Measurements from ENCODE around the gene TGFBR3.

Gene TGFBR3

DNA sequence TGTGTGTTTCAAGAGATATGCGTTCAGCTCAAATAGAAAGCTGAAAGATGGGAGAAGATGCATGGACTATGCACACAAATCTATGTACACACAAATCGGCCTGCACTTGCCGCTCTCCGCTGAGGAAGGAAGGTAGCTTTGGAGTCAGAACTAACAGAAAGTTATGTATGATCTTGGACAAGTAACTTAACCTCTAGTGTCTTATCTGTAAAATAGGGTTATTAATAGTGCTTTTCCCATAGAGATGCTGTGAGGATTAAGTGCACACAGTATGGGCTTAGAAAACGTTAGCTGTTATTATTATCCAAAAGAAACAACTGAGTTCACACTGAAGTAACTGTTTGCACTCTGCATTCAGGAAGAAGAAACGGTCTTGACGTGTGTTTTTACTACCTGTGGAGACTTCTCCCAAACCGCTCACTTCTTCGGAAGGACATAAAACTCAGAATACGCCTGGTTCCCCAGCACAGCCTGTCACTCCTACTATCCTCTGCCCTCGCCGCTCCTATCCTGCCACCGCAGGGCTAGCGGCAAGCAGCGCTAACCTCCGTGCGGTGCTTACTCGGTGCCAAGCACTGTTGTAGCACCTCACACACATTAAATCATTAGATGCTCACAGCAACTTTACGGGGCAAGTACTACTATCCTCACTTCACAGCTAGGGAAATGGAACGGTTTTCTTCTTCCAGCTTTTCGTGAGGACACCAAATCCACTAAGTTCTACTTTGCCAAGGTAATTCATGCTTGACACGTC, 1.3 kb downstream of the TGFBR3 start:
- peak; percentile 25 for DNase-seq (ENCODE audit: low read depth)

DNA sequence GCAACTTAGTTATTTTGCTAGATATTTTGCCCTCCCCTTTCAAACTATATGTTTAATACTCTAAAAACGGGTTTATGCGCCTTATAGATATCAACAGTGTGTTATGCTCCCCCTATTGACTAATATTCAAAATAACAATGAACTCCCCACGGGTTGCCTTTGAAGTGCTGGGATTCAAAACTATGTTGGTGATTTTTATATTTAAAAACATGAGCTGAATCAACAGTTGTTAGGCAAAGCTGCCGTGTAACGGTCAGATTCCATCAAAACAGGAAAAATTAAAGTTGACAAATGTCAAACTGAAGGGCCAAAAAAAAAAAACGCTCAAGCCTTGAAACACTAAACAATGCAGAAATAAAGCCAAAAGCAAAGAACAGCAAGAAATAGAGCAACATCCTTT, 2.5 kb downstream of the TGFBR3 start:
- TF ChIP-seq, protein P1, sequence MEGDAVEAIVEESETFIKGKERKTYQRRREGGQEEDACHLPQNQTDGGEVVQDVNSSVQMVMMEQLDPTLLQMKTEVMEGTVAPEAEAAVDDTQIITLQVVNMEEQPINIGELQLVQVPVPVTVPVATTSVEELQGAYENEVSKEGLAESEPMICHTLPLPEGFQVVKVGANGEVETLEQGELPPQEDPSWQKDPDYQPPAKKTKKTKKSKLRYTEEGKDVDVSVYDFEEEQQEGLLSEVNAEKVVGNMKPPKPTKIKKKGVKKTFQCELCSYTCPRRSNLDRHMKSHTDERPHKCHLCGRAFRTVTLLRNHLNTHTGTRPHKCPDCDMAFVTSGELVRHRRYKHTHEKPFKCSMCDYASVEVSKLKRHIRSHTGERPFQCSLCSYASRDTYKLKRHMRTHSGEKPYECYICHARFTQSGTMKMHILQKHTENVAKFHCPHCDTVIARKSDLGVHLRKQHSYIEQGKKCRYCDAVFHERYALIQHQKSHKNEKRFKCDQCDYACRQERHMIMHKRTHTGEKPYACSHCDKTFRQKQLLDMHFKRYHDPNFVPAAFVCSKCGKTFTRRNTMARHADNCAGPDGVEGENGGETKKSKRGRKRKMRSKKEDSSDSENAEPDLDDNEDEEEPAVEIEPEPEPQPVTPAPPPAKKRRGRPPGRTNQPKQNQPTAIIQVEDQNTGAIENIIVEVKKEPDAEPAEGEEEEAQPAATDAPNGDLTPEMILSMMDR (IDR thresholded peaks at IDR 0.05; ENCODE audit: insufficient read depth, low read depth, low read length, missing control alignments) = peak; percentile 36
- DNase-seq (ENCODE audit: low read depth) = peak; percentile 39
- no peak overlapping the region for H3K4me3 ChIP-seq (ENCODE audit: low read depth, low read length)

More for the DNA sequence above, 1.3 kb downstream of the TGFBR3 start:
- TF ChIP-seq, protein P1 (IDR thresholded peaks at IDR 0.05; ENCODE audit: insufficient read depth, low read depth, low read length, missing control alignments) = no peak
- peak overlapping the region; percentile 76 for H3K4me3 ChIP-seq (ENCODE audit: low read depth, low read length)

DNA sequence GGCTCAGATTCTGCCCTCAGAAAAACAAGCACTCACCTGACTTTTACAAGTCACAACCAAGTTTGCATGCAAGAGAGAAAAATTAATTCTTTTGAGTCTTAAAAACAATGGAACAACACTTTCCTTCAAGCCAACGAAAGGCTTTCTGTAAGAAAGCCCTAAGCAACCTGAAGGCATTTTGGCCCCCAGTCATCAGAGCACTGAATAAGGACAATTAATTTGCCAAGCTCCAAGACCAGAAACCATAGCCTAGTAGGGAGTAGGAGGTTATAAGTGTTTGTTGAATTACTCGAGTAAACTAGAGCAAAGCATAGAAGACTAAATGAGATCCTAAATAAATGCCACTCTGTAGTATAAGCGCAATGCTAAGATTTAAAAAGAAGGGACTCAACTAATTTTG, 4.7 kb downstream of the TGFBR3 start:
- DNase-seq (ENCODE audit: low read depth) = no peak
- no peak overlapping the region for H3K4me3 ChIP-seq (ENCODE audit: low read depth, low read length)

DNA sequence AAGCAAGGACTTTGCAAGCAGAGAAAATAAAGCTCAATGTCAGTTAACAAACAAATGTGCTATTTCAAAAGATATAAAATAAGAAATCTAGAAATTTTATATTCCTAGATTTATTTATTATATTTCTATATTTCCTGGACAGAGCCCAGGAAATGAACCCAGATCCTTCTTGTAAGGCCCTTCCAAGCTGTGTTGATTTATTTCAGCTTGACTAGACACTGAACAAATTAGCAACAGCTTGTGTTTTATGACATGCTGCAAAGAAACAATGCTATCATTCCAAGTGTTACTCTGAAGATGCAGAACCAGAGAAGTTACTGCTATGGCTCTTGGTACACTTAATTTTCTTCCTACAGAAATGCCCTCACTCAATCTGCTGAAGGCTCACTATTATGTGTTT, 6.2 kb downstream of the TGFBR3 start:
- no peak overlapping the region for H3K4me3 ChIP-seq (ENCODE audit: low read depth, low read length)
- no peak for DNase-seq (ENCODE audit: low read depth)

More for the DNA sequence above, 4.7 kb downstream of the TGFBR3 start:
- TF ChIP-seq, protein P1 (IDR thresholded peaks at IDR 0.05; ENCODE audit: insufficient read depth, low read depth, low read length, missing control alignments) = no peak

DNA sequence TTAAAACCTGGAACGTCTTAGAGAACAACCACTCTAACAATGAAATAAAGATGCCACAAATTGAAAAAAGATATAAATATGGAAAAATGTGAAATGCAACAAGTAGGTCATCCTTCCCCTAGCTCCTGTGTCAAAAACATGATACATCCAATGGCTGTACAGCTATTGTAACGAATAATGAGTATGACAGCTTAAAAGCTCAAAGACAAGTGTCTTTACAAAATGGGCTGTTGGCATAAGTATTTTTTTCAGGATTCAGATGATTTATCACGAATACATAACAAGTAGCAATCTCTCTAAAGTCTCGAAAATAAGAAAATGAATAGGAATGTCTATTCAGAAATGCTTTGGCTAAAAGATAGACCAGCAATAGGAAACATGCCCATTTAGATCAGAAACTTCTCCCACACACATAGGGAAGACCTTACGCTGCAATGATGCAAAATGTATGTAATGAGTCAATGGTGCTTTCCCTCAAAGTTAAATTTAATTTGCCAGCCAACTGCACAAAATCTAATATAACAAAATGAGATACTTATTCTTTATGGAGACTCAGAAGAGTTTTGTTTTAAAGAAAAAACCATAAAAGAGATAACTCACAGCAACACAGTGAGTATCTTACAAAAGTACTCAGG, 8.3 kb downstream of the TGFBR3 start:
- TF ChIP-seq, protein P1 (IDR thresholded peaks at IDR 0.05; ENCODE audit: insufficient read depth, low read depth, low read length, missing control alignments) = no peak
- no peak overlapping the region for H3K4me3 ChIP-seq (ENCODE audit: low read depth, low read length)
- DNase-seq (ENCODE audit: low read depth) = peak; percentile 41

More for the DNA sequence above, 6.2 kb downstream of the TGFBR3 start:
- TF ChIP-seq, protein P1 (IDR thresholded peaks at IDR 0.05; ENCODE audit: insufficient read depth, low read depth, low read length, missing control alignments) = no peak

DNA sequence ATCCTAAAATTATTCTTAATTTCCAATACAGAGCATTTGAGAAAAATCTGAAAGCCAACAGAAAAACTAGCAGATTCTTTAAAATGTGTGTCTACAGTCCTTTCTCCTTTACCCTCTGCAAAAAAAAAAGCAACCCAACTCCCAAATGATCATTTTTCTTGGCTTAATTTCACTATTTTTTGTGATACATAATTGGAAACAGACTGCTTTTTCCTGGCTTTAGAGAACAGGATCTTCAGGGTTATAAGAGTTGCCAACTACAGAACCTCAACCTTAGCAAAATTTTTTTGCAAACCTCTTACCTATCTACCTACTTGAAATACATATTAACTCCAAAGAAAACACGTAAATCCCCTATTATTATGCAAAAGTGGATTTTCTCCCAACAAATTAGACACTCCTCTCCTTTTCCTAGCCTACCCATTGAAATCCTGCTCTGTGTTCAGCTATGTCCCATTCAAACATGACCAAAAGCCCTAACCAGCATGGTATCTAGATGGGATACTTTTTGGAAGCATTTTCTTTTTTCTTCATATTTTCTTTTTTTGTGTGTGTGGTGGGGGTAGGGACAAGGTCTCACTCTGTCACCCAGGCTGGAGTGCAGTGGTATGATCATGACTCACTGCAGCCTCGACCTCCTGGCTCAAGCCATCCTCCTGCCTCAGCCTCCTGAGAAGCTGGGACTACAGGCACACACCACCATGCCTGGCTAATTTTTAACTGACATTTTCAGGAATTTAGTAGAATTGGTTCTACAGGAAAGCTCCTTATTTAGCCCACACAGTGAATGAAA, 9.0 kb downstream of the TGFBR3 start:
- H3K4me3 ChIP-seq (ENCODE audit: low read depth, low read length) = no peak overlapping the region
- TF ChIP-seq, protein P1 (IDR thresholded peaks at IDR 0.05; ENCODE audit: insufficient read depth, low read depth, low read length, missing control alignments) = no peak
- no peak for DNase-seq (ENCODE audit: low read depth)
